Activated T-helper 2 cell treated with anti-CD3 and anti-CD28 coated beads, Interferon-gamma antibody, Interleukin-2, Interleukin-4, amounts not matched to agents 10 μg/mL and 5 μg/mL and 100 μg/mL, durations not matched to agents 14 hours and 24 hours and 36 hours (primary cell): ENCODE measurements around the gene UGT1A5. TPM values are rescaled to one million over a fixed set of nuclear protein-coding genes. Genes with fewer than 3 reads are reported as not detected.
"Not testable (repeated sequence)": the region's sequence is repeated elsewhere in the genome, so short reads cannot be mapped to it uniquely, and the experiment has no call there.

Experiments used
- DNase-seq: peaks from one replicate; pipeline ENCODE4 v3.0.0; 2021; ENCODE audit warnings: low spot score
- H3K27ac Mint-ChIP-seq: one replicate; pipeline ENCODE4 v1.8.0; 2021; ENCODE audit warnings: mixed read lengths
- H3K27me3 Mint-ChIP-seq: one replicate; pipeline ENCODE4 v1.8.0; 2021; ENCODE audit warnings: low read depth, mixed read lengths
- H3K36me3 Mint-ChIP-seq: one replicate; pipeline ENCODE4 v1.8.0; 2021; ENCODE audit warnings: low read depth, mixed read lengths
- H3K4me1 Mint-ChIP-seq: one replicate; pipeline ENCODE4 v1.8.0; 2021; ENCODE audit warnings: low read depth, mixed read lengths
- H3K4me3 Mint-ChIP-seq: one replicate; pipeline ENCODE4 v1.8.0; 2021; ENCODE audit warnings: low read depth, mild to moderate bottlenecking, moderate library complexity, mixed read lengths
- H3K9me3 Mint-ChIP-seq: one replicate; pipeline ENCODE4 v1.8.0; 2021; ENCODE audit warnings: mixed read lengths
- intact Hi-C: fragments of 100-400 bp; cut with micrococcal nuclease; formaldehyde crosslinking; loops from one replicate; pipeline ENCODE4 v1.15.1; 2023
- total RNA-seq: library from RNA; stranded (reverse); gene quantifications from 2 replicates; pipeline ENCODE4 v1.2.3, GENCODE V29; 2022

The UGT1A5 gene
- total RNA-seq, 1 donor from 2014 or later, result not detected

- intact Hi-C loops, result no loop called here
- Mint-ChIP-seq H3K27me3 (peaks cover 6% of the 10 kb centered on the region), H3K27ac (no peak overlapping the region), H3K36me3 (no peaks in the 10 kb centered on the region), H3K9me3 (no peaks in the 10 kb centered on the region), H3K4me1 (no peaks in the 10 kb centered on the region), H3K4me3 (no peak overlapping the region)
- no peak for DNase-seq
These were observed 31.0 kb downstream of the UGT1A5 start for GRCh38 chr2:233743464-233744259.

GRCh38 chr2:233745073-233745755 is 32.5 kb downstream of the UGT1A5 start:
- intact Hi-C loops, result no loop called here
- Mint-ChIP-seq H3K27me3 (peaks cover 6% of the 10 kb centered on the region), H3K9me3 (peaks cover 8% of the 10 kb centered on the region), H3K27ac (no peak overlapping the region), H3K36me3 (no peaks in the 10 kb centered on the region), H3K4me3 (no peak overlapping the region), H3K4me1 (no peaks in the 10 kb centered on the region)
- no peak for DNase-seq

- H3K36me3 Mint-ChIP-seq, H3K27me3 Mint-ChIP-seq, H3K27ac Mint-ChIP-seq, DNase-seq, H3K4me3 Mint-ChIP-seq, intact Hi-C loops, H3K4me1 Mint-ChIP-seq: not testable (repeated sequence)
- H3K9me3 Mint-ChIP-seq, result peaks cover 10% of the 10 kb centered on the region
These were observed 33.1 kb downstream of the UGT1A5 start for GRCh38 chr2:233745838-233746237.

GRCh38 chr2:233746475-233747282 is 34.0 kb downstream of the UGT1A5 start:
- intact Hi-C loops, result no loop called here
- no peak for DNase-seq
- Mint-ChIP-seq H3K36me3 (no peaks in the 10 kb centered on the region), H3K27me3 (peaks cover 6% of the 10 kb centered on the region), H3K4me1 (no peaks in the 10 kb centered on the region), H3K9me3 (peaks cover 18% of the 10 kb centered on the region), H3K4me3 (no peak overlapping the region), H3K27ac (no peak overlapping the region)

GRCh38 chr2:233747283-233747544 is 34.5 kb downstream of the UGT1A5 start:
- no peaks in the 10 kb centered on the region for H3K36me3 Mint-ChIP-seq
- intact Hi-C loops, result no loop called here

GRCh38 chr2:233750689-233751088 is 38.0 kb downstream of the UGT1A5 start:
- not testable (repeated sequence) for H3K27me3 Mint-ChIP-seq

More at GRCh38 chr2:233747283-233747544, 34.5 kb downstream of the UGT1A5 start:
- Mint-ChIP-seq H3K4me3 (no peak overlapping the region), H3K9me3 (peaks cover 21% of the 10 kb centered on the region), H3K27ac (no peak overlapping the region), H3K27me3 (peaks cover 6% of the 10 kb centered on the region), H3K4me1 (no peaks in the 10 kb centered on the region)
- no peak for DNase-seq

GRCh38 chr2:233751212-233752009 is 38.7 kb downstream of the UGT1A5 start:
- H3K27ac Mint-ChIP-seq, H3K36me3 Mint-ChIP-seq, H3K4me3 Mint-ChIP-seq, H3K4me1 Mint-ChIP-seq, DNase-seq, H3K27me3 Mint-ChIP-seq, intact Hi-C loops: not testable (repeated sequence)
- H3K9me3 Mint-ChIP-seq, result peaks cover 21% of the 10 kb centered on the region

More at GRCh38 chr2:233750689-233751088, 38.0 kb downstream of the UGT1A5 start:
- H3K9me3 Mint-ChIP-seq, result peaks cover 21% of the 10 kb centered on the region
- H3K36me3 Mint-ChIP-seq, H3K4me3 Mint-ChIP-seq, H3K4me1 Mint-ChIP-seq, intact Hi-C loops, H3K27ac Mint-ChIP-seq, DNase-seq: not testable (repeated sequence)

GRCh38 chr2:233754872-233755611 is 42.3 kb downstream of the UGT1A5 start:
- Mint-ChIP-seq H3K36me3 (no peaks in the 10 kb centered on the region), H3K4me1 (no peaks in the 10 kb centered on the region), H3K27ac (no peak overlapping the region), H3K27me3 (no peaks in the 10 kb centered on the region), H3K4me3 (no peak overlapping the region), H3K9me3 (peaks cover 15% of the 10 kb centered on the region)
- intact Hi-C loops, result no loop called here
- DNase-seq, result no peak

GRCh38 chr2:233756429-233757081 is 43.8 kb downstream of the UGT1A5 start:
- intact Hi-C loops, result no loop called here
- H3K27ac Mint-ChIP-seq, result no peak overlapping the region
- H3K9me3 Mint-ChIP-seq, result peaks cover 5% of the 10 kb centered on the region
- no peak for DNase-seq
- H3K36me3 Mint-ChIP-seq, result no peaks in the 10 kb centered on the region
- H3K27me3 Mint-ChIP-seq, result no peaks in the 10 kb centered on the region
- no peak overlapping the region for H3K4me3 Mint-ChIP-seq
- no peaks in the 10 kb centered on the region for H3K4me1 Mint-ChIP-seq

- DNase-seq, result no peak
- Mint-ChIP-seq H3K4me1 (no peaks in the 10 kb centered on the region), H3K9me3 (no peaks in the 10 kb centered on the region), H3K27ac (no peak overlapping the region), H3K4me3 (no peak overlapping the region), H3K36me3 (no peaks in the 10 kb centered on the region), H3K27me3 (no peaks in the 10 kb centered on the region)
- intact Hi-C loops, result no loop called here
These were observed 45.4 kb downstream of the UGT1A5 start for GRCh38 chr2:233758141-233758540.

GRCh38 chr2:233758849-233759248 is 46.1 kb downstream of the UGT1A5 start:
- Mint-ChIP-seq H3K27me3 (peaks cover 4% of the 10 kb centered on the region), H3K36me3 (no peaks in the 10 kb centered on the region), H3K4me3 (no peak overlapping the region), H3K9me3 (no peaks in the 10 kb centered on the region), H3K27ac (no peak overlapping the region), H3K4me1 (no peaks in the 10 kb centered on the region)
- intact Hi-C loops, result no loop called here
- DNase-seq, result no peak
